Stimulated activated CD4-positive, alpha-beta T cell treated with anti-CD3 and anti-CD28 coated beads, Interleukin-1b, Interleukin-23, amount 100 ng/mL, for 1 hour (primary cell): ENCODE data around the gene AFF2.
"Not testable (repeated sequence)": the region's sequence is repeated elsewhere in the genome, so short reads cannot be mapped to it uniquely, and the experiment has no call there.

Experiments used
- DNase-seq, 2 donors: peaks; one replicate each; pipeline ENCODE4 v3.0.0-alpha.2; 2020; ENCODE audit warnings: low read depth in 2 of 2

Gene AFF2

GRCh38 chrX:148643460-148643859 is 143.0 kb downstream of the AFF2 start:
- no peak for DNase-seq

- no peak for DNase-seq
Measured at GRCh38 chrX:148647651-148648050, 147.2 kb downstream of the AFF2 start.

GRCh38 chrX:148649145-148649795 is 148.9 kb downstream of the AFF2 start:
- DNase-seq, result no peak

GRCh38 chrX:148658115-148658730 is 157.8 kb downstream of the AFF2 start:
- DNase-seq, result no peak

- DNase-seq, result no peak
Measured at GRCh38 chrX:148659481-148659880, 159.1 kb downstream of the AFF2 start.

GRCh38 chrX:148661035-148661434 is 160.6 kb downstream of the AFF2 start:
- no peak for DNase-seq

GRCh38 chrX:148662014-148662413 is 161.6 kb downstream of the AFF2 start:
- DNase-seq, result no peak

DNA sequence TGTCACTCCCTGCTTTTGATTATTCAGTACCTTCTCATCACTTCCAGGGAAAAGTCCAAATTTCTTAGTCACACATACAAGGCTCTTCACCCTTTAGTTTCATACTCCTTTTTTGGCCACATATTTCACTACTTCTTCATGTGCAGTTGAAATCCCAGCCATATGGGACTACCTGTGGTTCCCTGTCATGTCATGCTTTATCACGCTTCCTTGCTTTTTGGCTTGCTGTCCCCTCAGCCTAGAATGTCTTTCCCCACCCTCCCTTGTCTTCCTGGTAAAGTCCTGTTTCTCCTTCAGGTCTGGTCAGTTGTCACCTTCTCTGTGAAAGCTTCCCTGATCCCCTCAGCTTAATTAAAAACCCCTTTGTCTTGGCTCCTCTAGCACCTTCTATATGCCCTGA is 163.8 kb downstream of the AFF2 start:
- DNase-seq, result no peak

DNA sequence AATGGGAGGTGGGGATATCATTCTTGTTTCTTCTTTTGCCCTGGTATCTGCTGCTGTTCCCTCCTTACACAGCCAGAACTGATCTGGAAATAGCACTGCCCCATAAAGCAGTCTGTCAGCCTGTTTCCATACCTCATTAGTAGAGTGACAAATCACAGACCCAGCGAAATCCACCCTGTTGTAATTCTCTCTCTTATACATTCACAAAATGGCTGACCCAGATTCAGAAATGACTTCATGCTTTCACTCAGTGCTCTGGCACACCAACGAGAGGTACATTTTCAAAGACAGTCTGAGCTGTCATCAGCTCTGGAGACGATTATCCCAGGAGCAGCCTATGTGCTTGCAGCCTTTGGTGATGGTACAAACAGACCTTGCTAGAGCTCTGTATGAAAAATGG is 164.6 kb downstream of the AFF2 start:
- DNase-seq, result no peak

DNA sequence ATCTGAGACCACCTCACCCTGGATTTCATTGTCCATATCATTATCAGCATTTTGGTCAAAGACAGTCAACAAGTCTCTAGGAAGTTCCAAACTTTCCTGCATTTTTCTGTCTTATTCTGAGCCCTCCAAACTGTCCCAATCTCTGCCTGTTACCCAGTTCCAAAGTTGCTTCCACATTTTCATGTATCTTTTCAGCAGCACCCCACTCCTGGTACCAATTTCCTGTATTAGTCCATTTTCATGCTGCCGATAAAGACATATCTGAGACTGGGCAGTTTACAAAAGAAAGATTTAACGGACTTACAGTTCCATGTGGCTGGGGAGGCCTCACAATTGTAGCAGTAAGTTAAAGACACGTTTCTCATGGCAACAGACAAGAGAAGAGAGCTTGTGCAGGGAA is 168.8 kb downstream of the AFF2 start:
- not testable (repeated sequence) for DNase-seq

GRCh38 chrX:148670277-148670676 is 169.9 kb downstream of the AFF2 start:
- no peak for DNase-seq

DNA sequence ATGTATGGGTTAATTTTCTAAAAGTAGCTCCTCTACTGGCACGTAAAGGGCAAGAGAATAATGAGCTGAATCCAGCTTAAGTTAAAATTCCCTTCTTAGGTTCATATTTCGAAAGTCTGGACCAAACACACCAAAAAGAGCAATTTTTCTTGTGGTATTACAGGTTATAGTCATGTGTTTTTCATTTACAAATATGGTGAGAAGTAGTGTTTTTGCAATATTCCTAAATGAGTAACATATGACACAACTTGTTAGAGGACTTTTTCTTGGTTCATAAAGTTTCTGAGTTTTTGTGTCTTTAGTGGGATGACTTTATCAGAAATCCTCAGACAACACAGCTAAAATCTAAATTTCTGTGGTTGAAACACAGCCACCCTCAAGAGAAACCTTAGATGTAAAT is 172.1 kb downstream of the AFF2 start:
- DNase-seq, result no peak

DNA sequence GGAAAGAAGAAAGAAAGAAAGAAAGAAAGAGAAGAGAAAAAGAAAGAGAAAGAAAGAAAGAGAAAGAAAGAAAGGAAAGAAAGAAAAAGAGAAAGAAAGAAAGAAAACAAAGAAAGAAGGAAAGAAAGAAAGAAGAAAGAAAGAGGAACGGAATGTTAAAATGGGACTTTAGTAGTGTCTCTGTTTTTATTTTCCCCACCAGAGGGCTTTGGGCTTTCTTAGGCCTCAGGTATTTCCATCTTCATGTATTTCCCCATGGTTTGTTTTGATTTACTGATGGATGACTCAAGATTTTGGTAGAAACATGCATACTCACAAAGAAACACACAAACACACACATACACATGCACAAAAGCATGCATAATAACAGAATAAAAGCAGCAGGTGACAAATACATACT is 181.2 kb downstream of the AFF2 start:
- DNase-seq, result no peak

DNA sequence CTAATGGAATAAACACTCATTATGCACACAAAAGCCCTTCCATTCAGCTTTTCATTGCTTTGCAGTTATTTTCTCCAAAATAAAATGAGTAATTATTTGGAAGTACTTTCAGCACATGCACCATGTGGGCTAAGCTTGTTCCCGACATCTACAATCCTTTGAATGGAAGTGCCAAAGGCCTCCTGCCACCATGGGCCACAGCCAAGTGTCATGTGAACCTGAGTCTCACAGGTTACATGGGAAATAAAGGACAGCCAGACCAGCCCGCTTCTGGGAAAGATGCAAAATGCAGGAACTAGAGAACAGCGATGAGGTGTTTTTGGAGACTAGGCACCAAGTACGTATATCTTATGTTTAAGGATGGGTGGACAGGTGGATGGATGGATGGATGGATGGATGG is 181.8 kb downstream of the AFF2 start:
- no peak for DNase-seq

GRCh38 chrX:148691456-148691855 is 191.0 kb downstream of the AFF2 start:
- DNase-seq, result no peak

DNA sequence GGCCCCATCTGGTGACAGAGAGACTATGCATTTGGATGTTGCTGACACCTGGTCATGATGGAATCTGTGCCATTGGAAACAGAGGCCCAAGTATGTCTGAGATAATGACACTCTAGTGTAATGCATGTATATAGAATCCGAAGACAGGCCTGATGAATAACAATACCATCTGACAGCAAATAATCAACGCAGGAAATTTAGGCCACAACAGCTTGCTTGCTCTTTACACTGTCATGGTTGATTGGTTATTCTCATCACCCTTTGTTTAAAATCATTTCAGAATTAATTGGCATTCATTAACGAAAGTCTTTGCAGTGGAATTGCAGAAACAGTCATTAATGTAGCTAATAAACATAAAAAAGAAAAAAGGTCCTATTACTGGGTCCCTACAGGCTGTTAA is 194.8 kb downstream of the AFF2 start:
- no peak for DNase-seq

GRCh38 chrX:148698221-148698620 is 197.8 kb downstream of the AFF2 start:
- no peak for DNase-seq

DNA sequence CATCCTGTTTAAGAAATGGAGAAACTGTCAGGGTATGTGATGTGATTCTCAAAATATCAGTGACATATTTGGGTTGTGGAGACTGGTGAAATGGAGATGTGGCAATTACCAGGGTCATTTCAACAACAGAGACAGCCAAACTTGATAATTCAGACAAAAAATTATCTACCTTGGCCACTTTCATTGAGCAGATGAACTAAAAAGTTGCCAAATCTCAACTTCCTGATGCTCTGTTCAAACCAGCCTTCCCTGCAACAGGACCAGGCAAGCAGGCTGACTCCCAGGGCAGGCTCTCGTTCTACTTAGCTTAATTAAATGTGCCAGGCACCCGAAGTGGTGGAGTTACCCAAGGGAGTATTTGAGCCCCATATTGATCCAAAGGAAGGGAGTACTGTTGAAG is 199.6 kb downstream of the AFF2 start:
- no peak for DNase-seq

DNA sequence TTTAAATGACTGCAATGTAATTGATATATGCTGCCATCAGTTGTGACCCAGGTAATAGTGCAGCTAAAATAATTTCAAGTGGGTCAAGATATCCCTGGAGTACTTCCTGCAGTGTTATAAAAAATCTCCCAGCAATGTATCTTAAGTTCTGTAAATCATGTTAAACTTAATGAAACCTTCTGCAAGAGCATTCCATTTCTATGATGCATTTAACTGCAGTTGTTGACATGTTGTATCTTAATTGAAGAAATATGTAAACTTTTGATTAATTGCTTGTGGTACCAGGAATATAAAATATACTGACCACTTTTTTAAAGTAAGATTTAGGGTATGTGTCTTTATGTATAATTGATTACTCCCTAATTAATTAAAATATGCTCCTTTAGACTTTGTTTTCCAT is 213.6 kb downstream of the AFF2 start:
- no peak for DNase-seq

GRCh38 chrX:148715361-148715760 is 214.9 kb downstream of the AFF2 start:
- DNase-seq, result no peak

DNA sequence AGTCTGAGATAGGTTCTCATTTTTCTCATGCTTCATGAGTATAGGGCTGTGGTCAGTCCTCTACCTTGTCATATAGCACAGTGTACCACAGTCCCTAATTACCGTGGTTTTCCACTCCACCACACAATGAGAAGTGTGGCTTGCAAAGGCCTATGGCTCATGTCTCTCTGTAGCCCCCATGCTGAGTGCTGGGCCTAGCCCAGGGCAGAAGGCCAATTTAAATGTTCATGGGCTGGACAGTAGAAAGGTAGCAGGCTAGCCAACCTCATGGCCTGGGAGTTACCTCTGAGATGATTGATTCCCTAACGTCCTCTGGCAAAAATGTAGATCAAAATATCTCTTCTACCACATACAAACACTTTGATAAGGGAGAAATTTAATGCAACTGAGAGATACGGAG is 222.5 kb downstream of the AFF2 start:
- DNase-seq, result no peak

DNA sequence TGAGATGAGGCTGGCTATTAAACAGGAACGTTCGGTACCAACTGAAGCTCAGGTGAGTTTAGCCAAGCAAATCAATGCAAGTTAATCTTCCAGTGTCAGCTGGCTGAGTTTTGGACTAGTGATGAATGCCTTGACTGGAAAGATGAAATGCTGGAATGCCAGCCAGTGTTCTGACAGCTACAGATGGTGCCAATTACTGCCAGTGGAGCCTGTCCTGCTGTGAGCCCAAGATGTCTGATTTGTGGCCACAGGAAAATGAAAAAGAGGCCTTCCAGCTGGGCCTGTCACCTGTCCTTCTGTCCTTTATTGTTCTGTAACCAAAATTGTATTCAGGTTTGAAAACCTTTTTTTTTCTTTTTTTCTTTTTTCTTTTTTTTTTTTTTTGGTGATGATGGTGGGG is 223.1 kb downstream of the AFF2 start:
- no peak for DNase-seq

DNA sequence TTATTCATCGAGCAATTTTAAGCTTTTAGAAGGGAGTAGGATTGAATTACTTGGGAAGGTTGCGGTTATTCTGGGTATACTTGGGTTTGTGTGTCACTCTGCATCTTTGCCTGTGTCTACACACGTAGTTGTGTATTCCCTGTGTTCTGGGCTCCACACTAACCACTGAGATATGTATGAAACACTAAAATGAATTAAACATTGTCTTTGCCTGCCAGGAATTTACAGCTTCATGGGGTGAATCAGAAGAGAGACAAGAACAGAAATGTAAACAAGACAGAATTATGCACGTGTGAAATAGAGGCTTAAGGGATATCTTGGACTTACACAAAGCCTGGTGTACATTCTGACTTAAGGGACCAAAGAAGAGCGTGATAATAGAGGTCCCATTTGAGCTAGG is 228.5 kb downstream of the AFF2 start:
- no peak for DNase-seq

DNA sequence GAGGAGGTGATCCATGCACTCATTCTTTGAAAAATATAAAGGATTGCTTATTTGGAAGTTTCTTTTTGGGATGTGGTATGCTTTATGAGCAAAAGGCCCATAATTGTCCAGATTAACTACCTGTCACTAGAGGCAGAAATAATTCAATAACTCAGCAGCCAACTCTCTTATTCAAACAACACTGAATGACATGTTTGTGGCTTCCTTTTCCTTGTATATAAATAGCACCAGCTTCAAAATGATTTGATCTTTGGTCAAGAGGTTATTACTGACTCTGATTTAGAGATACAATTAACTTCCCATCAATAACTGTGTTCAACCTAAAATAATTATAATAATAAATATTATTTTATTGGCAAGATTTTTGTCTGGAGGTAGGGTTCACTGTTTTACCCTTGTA is 232.3 kb downstream of the AFF2 start:
- DNase-seq, result no peak
